Spleen (tissue), 7 donors: ENCODE measurements around the gene HECW1.

Source experiments
- POLR2A ChIP-seq, 3 donors: fragments of 450-650 bp; IDR thresholded peaks; one replicate each; pipeline ENCODE4 v1.5.1; 2017; ENCODE audit warnings: antibody characterized with exemption in 3 of 3, mild to moderate bottlenecking in 1 of 3
- TF ChIP-seq, protein P1 (sequence below), 11 experiments: fragments of 200-600 bp in 7 of 11; fragments of 450-650 bp in 4 of 11; sonication (generic) in 4 of 11; IDR thresholded peaks in 8 of 11; conservative IDR thresholded peaks in 3 of 11; 1 replicate in 7 of 11; 2 replicates in 4 of 11; pipeline versions ENCODE4 v1.4.0 to v1.8.0; 2016 to 2021; ENCODE audit warnings: antibody characterized with exemption in 11 of 11, inconsistent platforms in 4 of 11, mild to moderate bottlenecking in 1 of 11
- donor health status: DM: no; HTN: no; CAD: no; lungs with moderate emphysema.
- donor health status: DM: no; HTN: no; CAD: no.
- donor health status: DM: no; HTN: no; CAD: no.

DNA sequence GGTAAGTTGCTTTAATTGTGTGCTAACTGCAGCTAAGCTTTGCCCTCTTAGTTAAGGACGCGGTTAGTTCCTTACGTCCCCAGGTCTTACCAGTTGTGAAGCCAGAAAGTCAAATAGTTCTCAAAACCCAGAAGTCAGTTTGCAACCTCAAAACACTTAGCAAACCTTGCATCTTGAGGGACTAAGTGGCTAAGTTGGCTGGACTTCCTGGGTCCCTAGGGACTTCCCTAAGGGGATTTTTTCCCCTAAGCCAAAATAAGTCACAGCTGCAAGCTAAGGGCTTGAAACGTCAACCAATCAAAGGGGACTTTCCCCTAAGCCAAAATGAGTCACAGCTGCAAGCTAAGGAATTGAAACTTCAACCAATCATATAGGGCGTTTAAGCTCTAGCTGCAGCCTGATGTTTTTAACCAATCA lies 36.2 kb upstream of the HECW1 start:
- TF ChIP-seq, protein P1, sequence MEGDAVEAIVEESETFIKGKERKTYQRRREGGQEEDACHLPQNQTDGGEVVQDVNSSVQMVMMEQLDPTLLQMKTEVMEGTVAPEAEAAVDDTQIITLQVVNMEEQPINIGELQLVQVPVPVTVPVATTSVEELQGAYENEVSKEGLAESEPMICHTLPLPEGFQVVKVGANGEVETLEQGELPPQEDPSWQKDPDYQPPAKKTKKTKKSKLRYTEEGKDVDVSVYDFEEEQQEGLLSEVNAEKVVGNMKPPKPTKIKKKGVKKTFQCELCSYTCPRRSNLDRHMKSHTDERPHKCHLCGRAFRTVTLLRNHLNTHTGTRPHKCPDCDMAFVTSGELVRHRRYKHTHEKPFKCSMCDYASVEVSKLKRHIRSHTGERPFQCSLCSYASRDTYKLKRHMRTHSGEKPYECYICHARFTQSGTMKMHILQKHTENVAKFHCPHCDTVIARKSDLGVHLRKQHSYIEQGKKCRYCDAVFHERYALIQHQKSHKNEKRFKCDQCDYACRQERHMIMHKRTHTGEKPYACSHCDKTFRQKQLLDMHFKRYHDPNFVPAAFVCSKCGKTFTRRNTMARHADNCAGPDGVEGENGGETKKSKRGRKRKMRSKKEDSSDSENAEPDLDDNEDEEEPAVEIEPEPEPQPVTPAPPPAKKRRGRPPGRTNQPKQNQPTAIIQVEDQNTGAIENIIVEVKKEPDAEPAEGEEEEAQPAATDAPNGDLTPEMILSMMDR (IDR thresholded peaks at IDR 0.05 in 8 of 11, conservative IDR thresholded peaks at IDR 0.05 in 3 of 11), result no peak
- no peak for TF ChIP-seq POLR2A (IDR thresholded peaks at IDR 0.05)
